Activated naive CD8-positive, alpha-beta T cell treated with anti-CD3 and anti-CD28 coated beads, Interleukin-2, amount 50 U/mL, for 16 hours (primary cell): ENCODE measurements around the gene CFAP97D2.
"Not testable (repeated sequence)": the region's sequence is repeated elsewhere in the genome, so short reads cannot be mapped to it uniquely, and the experiment has no call there.

Source experiments
- DNase-seq: peaks from one replicate; pipeline ENCODE4 v3.0.0-alpha.2; 2020; ENCODE audit warnings: low read depth, low spot score

Gene CFAP97D2

DNA sequence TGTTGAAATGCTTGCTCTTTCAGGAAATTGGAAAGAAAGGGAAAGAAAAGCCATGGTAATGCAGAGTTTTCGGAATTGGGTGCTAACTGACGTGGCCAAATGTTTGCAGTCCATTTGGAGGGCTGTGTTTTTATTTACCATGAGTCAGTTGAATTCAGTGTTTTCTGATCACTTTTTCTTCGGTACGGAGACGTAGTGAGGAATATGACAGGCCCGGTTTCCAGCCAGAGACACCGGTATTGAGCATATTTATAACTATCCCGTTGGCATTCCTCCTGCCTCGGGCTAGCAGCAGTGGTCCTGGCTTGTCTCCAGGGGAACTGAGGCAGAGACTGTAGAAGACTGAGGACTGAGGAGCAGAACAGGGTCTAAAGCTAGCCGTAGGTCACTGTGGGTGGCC is 56.6 kb downstream of the CFAP97D2 start:
- DNase-seq: no peak

DNA sequence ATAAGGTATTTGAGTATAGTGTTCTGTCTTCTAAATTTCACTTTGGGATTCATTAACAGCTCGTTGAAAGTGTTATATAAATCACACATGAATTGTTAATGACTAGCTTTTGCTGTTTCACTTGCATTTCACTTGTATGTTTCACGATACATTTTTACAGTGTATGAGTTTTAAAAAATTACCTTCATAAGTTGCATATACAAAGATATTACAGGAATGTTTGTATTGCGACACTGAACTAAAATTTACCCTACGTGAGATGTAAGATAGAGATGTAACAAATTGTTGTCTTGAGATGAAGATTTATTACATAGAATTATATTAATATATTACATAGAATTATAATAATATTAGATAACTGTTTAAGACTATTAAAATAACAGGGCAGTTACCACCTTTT is 57.2 kb downstream of the CFAP97D2 start:
- no peak for DNase-seq

GRCh38 chr13:114237415-114238112 is 58.5 kb downstream of the CFAP97D2 start:
- no peak for DNase-seq

- DNase-seq: no peak
Measured at GRCh38 chr13:114241918-114242317, 62.9 kb downstream of the CFAP97D2 start.

DNA sequence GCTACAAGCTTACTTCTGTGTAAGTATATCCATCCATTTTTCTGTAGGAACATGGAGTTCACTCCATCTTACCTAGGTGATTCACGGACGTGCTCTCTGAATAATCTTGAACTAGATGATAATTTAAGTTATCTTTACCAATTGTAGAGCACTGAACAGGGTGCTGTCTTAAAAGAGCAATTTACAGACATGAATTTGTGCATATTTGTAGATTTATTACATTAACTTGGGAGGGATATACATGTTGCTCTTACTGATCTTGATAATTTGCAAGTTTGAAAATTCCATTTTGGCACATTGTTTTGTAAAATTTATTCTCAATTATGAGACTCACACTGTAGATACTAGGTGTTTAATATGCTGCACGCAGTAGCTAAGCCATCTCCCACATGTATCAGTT is 64.9 kb downstream of the CFAP97D2 start:
- no peak for DNase-seq

DNA sequence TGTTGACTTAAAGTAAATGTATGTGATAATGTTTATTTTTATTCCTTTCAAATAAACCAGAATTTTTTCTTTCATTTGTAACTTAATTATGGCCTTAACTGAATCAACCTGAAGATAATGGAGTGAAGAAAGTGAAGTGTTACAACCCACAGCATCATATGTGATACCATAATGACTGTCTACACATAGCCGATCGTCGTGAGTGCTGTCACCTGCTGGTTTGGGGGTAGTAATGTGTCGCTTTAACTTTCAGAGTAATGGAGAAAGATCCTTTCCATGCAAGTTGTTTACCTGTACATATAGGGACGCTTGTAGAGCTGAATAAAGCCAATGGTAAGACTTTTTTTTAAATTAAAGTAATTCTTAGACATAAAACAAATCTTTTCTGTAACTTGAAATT is 65.6 kb downstream of the CFAP97D2 start:
- DNase-seq: no peak

DNA sequence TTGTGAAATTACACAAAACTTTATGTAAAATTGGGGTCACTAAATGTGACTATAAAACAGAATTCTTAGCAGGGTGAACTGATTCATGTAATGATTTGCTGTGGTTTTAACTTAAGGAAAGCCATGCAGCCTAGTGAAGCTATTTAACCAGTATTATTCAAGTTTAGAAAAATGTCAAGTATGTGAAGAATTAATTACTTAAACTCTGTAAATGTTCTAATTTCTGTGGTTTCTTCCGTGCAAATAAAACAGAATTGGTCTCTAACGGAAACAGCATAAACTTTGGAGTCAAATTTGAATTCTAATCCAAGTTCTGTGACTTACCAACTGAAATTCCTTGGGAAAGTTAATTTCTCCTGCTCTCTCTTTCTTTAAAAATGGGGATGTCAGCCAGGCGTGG is 69.0 kb downstream of the CFAP97D2 start:
- no peak for DNase-seq

- DNase-seq: no peak
Measured at GRCh38 chr13:114249077-114249476, 70.0 kb downstream of the CFAP97D2 start.

- DNase-seq: not testable (repeated sequence)
Measured at GRCh38 chr13:114251639-114252440, 72.8 kb downstream of the CFAP97D2 start.

DNA sequence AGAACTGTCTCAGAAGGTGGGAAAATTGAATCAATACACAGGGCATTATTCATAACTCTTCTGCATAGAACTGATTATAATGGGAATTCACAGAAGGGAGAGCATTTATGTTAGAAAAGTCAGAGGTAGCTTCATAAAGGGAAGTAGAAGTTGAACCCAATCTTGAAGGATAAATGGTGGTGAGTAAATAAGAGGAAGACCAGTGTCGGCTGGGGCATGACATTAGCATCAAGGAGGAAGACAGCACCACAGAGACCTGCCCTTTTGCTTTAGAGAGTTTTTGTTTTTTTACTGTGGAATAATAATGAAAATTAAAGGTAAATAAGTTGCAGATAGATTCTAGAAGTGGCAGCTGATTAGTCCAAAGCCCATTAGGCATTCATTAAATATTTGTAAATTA is 77.5 kb downstream of the CFAP97D2 start:
- no peak for DNase-seq

DNA sequence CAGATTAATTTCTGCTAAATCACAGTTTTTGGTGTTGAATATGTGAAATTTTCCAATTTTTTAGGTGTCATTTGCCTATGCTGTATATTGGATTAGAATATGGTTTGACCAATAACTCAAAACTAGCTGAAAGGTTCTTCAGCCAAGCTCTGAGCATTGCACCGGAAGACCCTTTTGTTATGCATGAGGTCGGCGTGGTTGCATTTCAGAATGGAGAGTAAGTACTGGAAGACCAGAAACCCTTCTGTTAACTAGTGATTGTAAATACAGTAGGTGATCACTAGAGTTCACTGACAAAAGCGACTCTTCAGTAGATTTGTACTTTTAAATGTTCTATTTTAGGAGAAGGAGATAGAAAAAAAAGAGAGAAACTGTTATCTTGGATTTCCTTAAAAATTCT is 78.0 kb downstream of the CFAP97D2 start:
- DNase-seq: no peak

DNA sequence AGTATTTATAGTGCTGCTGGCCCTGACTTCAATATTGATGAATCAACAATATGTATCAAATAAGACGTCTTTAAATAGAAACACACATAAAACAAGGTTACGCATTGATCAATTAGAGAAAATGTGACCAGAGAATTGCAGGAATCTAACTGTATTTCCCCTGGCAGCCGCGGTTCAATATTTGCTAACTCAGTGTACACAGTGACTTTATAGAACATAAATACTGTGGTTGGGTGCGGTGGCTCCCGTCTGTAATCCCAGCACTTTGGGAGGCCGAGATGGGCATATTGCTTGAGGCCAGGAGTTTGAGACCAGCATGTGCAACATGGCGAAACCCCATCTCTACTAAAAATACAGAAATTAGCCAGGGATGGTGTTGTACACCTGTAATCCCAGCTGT is 79.5 kb downstream of the CFAP97D2 start:
- no peak for DNase-seq

GRCh38 chr13:114259374-114259773 is 80.3 kb downstream of the CFAP97D2 start:
- DNase-seq: no peak

DNA sequence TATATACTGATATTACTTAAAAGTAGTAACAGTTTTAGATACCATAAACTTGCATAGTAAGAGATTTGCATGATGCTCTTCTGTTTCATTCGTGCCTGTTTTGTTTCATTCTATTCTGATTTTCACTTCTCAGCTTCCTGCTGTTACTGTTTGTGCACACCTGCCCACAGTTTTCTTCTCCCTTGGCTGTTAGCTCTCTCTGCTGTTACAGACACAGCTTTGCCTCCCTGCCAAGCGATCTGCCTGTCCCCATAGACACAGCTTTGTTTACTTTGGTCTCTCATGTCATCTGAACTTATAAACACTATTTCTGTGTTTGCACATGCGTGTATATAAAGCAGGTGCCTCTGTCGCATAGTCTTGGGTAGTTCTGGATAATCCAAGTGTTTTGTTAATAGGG is 80.9 kb downstream of the CFAP97D2 start:
- DNase-seq: no peak

GRCh38 chr13:114260814-114261213 is 81.8 kb downstream of the CFAP97D2 start:
- DNase-seq: no peak

DNA sequence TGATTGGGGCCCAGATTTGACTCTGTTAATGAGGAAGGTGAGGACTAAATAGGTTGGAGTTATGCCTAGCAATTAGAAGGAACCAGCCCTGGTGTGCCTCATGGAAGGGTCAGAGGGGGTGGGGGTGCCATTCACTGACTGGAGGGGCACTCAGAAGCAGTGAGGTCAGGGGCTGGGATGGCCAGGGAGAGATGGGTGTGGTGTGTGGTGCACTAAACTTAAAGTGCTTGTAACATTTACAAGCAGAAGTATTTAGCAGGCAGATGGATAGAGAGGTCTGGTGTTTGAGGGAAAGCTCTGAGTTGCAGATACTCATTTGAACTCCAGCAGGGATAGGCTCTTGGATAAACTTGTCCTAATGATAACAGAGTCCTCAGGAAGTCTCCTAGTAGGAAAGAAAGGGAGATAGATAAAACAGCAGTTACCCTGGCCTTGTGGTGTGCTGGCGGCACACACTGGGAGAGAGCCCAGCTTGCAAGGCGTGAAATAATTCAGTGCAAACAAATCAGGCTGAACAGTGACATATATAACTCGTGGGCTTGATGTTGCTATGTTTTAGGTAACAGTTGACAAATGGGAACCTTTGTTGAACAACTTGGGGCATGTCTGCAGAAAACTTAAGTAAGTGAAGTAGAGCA is 82.4 kb downstream of the CFAP97D2 start:
- no peak for DNase-seq

DNA sequence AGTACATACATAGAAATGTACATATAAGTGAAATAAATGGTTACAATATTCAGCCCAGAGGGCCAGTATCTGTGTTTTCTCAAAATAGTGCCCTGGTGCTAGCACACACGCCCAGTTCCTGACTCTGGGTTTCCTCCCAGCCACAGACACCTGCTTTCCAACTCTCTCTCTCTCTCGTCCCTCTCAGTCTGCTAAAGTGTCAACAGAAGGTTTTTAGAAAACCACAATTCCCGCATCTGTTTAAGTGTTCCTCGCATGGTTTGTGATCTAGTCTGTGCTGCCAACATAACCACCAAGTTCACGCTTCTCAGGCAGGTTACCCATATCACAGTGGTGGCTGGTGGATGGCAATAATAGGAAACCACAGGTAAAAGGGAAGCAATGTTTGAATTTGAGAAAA is 84.5 kb downstream of the CFAP97D2 start:
- no peak for DNase-seq

DNA sequence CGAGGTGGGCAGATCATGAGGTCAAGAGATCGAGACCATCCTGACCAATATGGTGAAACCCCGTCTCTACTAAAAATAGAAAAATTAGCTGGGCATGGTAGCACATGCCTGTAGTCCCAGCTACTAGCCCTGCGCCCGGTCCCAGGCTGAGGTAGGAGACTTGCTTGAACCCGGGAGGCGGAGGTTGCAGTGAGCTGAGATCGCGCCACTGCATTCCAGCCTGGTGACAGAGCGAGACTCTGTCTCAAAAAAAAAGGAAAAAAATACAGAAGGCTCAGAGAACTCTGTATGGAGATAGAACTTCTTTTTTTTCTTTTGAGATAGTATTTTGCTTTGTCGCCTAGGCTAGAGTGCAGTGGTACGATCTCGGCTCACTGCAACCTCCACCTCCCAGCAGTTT is 85.3 kb downstream of the CFAP97D2 start:
- not testable (repeated sequence) for DNase-seq

GRCh38 chr13:114264886-114265611 is 86.0 kb downstream of the CFAP97D2 start:
- DNase-seq: no peak

- no peak for DNase-seq
Measured at GRCh38 chr13:114266241-114266640, 87.2 kb downstream of the CFAP97D2 start.

DNA sequence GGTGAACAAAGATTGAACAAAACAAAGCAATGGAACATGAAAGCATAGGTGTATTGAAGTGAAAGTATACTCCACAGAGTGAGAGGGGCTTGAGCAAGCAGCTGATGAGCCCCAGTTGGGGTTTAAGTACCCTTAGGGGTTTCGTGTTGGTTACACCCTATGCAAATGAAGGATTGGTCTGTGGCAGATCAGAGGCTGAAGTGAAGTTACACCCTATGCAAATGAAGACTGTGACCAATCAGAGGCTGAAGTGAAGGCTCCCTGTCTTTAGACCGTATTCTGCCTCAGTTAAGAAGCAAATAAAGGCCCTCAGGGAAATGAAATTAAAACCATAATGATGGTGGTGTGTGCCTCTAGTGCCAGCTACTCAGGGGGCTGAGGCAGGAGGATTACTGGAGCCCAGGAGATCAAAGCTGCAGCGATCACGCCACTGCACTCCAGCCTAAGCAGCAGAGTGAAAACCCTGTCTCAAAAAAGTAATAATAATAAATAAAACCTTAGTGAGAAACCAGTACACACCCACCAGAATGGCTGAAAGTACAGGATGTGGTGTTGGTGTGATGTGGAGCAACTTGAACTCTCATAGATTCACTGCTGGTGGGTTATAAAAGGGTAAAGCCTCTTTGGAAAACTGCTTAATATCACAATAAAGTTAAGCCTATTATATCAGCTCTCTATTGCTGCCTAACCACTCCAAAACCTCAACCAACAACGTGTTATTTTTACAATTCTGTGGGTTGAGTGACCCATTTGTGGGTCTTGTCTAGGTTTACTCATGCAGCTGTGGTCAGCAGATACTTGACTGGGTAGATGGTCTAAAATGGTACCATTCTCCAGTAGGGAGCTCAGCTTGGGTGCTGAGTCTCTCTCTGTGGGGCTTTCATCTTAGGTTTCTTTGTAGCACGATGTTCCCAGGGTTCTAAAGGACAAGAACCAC is 89.6 kb downstream of the CFAP97D2 start:
- no peak for DNase-seq
